ENCODE data around the gene GNB1L. TPM values are rescaled to one million over a fixed set of nuclear protein-coding genes. Genes with fewer than 3 reads are reported as not detected.

GNB1L gene
- total and polyA plus RNA-seq, 2 donors (not counting 1 experiment from before 2014, with no cell fraction given), result 6.6 to 12.1 TPM

GRCh38 chr22:19745155-19746101 lies 109.2 kb downstream of the GNB1L start:
- no peak overlapping the region for H3K4me3 Mint-ChIP-seq
- H3K9me3 ChIP-seq (ENCODE audit: control extremely low read depth in 1 of 3, control insufficient read depth in 2 of 3, insufficient read depth in 1 of 3, low read length in 2 of 3), result no peaks in the 10 kb centered on the region
- ATAC-seq (ENCODE audit: low read depth) (no peak), DNase-seq (no peak)
- H3K9ac ChIP-seq (ENCODE audit: low read length), result no peak overlapping the region
- H3K79me2 ChIP-seq (ENCODE audit: control insufficient read depth, insufficient read depth, low read length), result no peaks in the 10 kb centered on the region
- no peak overlapping the region for H3K27ac Mint-ChIP-seq
- no peaks in the 10 kb centered on the region for H3K9me3 Mint-ChIP-seq (ENCODE audit: insufficient read depth)
- no peaks in the 10 kb centered on the region for H4K20me1 ChIP-seq (ENCODE audit: control insufficient read depth, insufficient read depth, low read length, poor library complexity, severe bottlenecking)
- no peaks in the 10 kb centered on the region for H3K4me1 Mint-ChIP-seq
- H3K27ac ChIP-seq (ENCODE audit: low read length in 2 of 2), result no peak overlapping the region
- TF ChIP-seq, protein P1, sequence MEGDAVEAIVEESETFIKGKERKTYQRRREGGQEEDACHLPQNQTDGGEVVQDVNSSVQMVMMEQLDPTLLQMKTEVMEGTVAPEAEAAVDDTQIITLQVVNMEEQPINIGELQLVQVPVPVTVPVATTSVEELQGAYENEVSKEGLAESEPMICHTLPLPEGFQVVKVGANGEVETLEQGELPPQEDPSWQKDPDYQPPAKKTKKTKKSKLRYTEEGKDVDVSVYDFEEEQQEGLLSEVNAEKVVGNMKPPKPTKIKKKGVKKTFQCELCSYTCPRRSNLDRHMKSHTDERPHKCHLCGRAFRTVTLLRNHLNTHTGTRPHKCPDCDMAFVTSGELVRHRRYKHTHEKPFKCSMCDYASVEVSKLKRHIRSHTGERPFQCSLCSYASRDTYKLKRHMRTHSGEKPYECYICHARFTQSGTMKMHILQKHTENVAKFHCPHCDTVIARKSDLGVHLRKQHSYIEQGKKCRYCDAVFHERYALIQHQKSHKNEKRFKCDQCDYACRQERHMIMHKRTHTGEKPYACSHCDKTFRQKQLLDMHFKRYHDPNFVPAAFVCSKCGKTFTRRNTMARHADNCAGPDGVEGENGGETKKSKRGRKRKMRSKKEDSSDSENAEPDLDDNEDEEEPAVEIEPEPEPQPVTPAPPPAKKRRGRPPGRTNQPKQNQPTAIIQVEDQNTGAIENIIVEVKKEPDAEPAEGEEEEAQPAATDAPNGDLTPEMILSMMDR (IDR thresholded peaks at IDR 0.05), result no peak
- TF ChIP-seq EZH2 (IDR thresholded peaks at IDR 0.05; ENCODE audit: borderline replicate concordance, insufficient read depth, low read depth, low read length, poor library complexity, severe bottlenecking), result no peak
- intact Hi-C loops (cut with micrococcal nuclease), result no loop called here
- ChIA-PET POLR2A (no interaction called here), CTCF (interaction anchor here (1.3 kb wide), 1 partner anchor 15 kb away, joined by 5 read pairs; no protein-coding TSS in a partner anchor)
- H3K27me3 Mint-ChIP-seq, result peaks cover 4% of the 10 kb centered on the region
- WGBS (ENCODE audit: insufficient coverage), result 87% methylated on average over 24 of the region's 24 CpGs
- no peaks in the 10 kb centered on the region for H3K4me1 ChIP-seq (ENCODE audit: control insufficient read depth in 2 of 2, insufficient read depth in 2 of 2, low read length in 2 of 2)
- no peak overlapping the region for H3K4me2 ChIP-seq (replicated peaks; ENCODE audit: low read depth, low read length, poor library complexity, severe bottlenecking)
- H2AFZ ChIP-seq (ENCODE audit: insufficient read depth, low read depth, low read length, poor library complexity, severe bottlenecking), result no peak overlapping the region
- no peak overlapping the region for H3K4me3 ChIP-seq (ENCODE audit: control extremely low read depth in 1 of 5, extremely low read depth in 1 of 5, insufficient read depth in 1 of 5, low read depth in 2 of 5, low read length in 4 of 5)
- no peaks in the 10 kb centered on the region for H3K27me3 ChIP-seq (replicated peaks in 1 of 4; ENCODE audit: control extremely low read depth in 1 of 4, control insufficient read depth in 3 of 4, insufficient read depth in 4 of 4, low read length in 3 of 4)
- H3K36me3 ChIP-seq (replicated peaks in 1 of 2; ENCODE audit: control extremely low read depth in 1 of 2, control insufficient read depth in 1 of 2, extremely low read depth in 1 of 2, insufficient read depth in 2 of 2, low read length in 1 of 2), result no peaks in the 10 kb centered on the region

Data from B cell (primary cell).